IMR-90 (cell line): ENCODE results near the gene SLC35G1.

Experiments used
- CEBPB ChIP-seq: IDR thresholded peaks from 2 replicates; pipeline ENCODE4 v1.6.1; 2012; ENCODE audit warnings: low read depth, low read length, improper control_type of control experiment
- CHD1 ChIP-seq: IDR thresholded peaks from 2 replicates; pipeline ENCODE4 v1.6.1; 2012; ENCODE audit warnings: low read depth, low read length, improper control_type of control experiment
- FOS ChIP-seq: fragments of 150-350 bp; IDR thresholded peaks from 2 replicates; pipeline ENCODE4 v1.6.1; 2016; ENCODE audit warnings: low read depth, low read length
- MAFK ChIP-seq: IDR thresholded peaks from 2 replicates; pipeline ENCODE4 v1.6.1; 2012; ENCODE audit warnings: low read depth, low read length, improper control_type of control experiment
- MAZ ChIP-seq: IDR thresholded peaks from 2 replicates; pipeline ENCODE4 v1.6.1; 2012; ENCODE audit warnings: low read depth, mild to moderate bottlenecking, low read length, improper control_type of control experiment, moderate library complexity, borderline replicate concordance
- MXI1 ChIP-seq: IDR thresholded peaks from 2 replicates; pipeline ENCODE4 v1.6.1; 2012; ENCODE audit warnings: low read depth, mild to moderate bottlenecking, low read length, moderate library complexity, borderline replicate concordance
- POLR2A ChIP-seq: IDR thresholded peaks from 2 replicates; pipeline ENCODE4 v1.6.1; 2012; ENCODE audit warnings: mild to moderate bottlenecking, low read depth, low read length
- RAD21 ChIP-seq: IDR thresholded peaks from 2 replicates; pipeline ENCODE4 v1.6.1; 2012; ENCODE audit warnings: low read length, improper control_type of control experiment
- RCOR1 ChIP-seq: IDR thresholded peaks from 2 replicates; pipeline ENCODE4 v1.6.1; 2012; ENCODE audit warnings: mild to moderate bottlenecking, low read length, improper control_type of control experiment; ENCODE audit not compliant: insufficient replicate concordance
- RFX5 ChIP-seq: IDR thresholded peaks from 2 replicates; pipeline ENCODE4 v1.8.0; 2012; ENCODE audit warnings: low read depth, mild to moderate bottlenecking, low read length, moderate library complexity
- SMC3 ChIP-seq: fragments of 150-350 bp; IDR thresholded peaks from 2 replicates; pipeline ENCODE4 v1.6.1; 2016; ENCODE audit warnings: low read depth, mild to moderate bottlenecking, antibody characterized with exemption, low read length, moderate library complexity
- TF ChIP-seq, protein P1 (sequence below): conservative IDR thresholded peaks from 2 replicates; pipeline ENCODE4 v1.5.1; 2012; ENCODE audit warnings: mild to moderate bottlenecking, low read depth, low read length, improper control_type of control experiment
- TF ChIP-seq, protein P2 (sequence below): fragments of 150-350 bp; IDR thresholded peaks from 2 replicates; pipeline ENCODE4 v1.6.1; 2017; ENCODE audit warnings: mild to moderate bottlenecking, antibody characterized with exemption, low read length, low read depth

DNA sequence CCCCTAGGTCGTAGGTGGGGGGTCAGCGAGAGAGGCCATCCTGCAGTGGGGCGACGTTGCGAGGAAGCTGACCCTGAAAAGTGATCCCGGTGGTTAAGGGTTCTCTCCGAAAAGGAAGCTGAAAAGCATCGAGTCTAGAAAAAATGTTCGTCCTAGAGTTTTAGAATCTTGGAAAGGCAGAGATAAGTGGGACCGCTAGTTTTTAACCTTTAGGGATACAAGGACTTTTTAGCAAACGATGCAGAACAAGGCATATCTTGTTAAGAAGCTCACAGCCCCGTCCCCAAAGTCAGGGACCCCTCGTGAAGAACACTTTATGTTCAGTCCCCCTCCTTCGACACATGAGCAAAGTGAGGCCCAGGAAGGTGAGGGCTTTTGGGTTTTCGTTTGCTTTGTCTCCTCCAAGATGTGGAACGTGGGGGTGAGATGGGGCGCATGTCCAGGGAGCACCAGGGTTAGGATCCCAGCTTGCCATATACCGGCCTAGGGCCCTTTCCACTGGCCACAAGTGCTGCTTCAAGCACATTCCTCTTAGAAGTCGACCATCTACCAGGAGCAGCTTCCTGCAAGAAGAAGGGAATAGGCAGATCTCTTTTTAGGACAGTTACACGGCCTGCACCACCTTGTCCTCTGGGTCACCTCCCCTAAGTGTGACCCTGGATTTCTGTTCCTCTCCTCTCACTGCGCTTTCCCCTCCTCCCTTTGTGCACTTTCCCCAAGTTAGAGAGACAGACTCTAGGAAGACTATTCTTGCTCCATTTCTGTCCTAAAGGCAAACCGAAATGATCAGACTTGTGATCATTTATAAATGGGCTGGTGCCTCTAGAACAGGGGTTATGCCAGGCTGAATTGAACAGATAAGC lies 969 bp downstream of the SLC35G1 start:
- TF ChIP-seq, protein P1, sequence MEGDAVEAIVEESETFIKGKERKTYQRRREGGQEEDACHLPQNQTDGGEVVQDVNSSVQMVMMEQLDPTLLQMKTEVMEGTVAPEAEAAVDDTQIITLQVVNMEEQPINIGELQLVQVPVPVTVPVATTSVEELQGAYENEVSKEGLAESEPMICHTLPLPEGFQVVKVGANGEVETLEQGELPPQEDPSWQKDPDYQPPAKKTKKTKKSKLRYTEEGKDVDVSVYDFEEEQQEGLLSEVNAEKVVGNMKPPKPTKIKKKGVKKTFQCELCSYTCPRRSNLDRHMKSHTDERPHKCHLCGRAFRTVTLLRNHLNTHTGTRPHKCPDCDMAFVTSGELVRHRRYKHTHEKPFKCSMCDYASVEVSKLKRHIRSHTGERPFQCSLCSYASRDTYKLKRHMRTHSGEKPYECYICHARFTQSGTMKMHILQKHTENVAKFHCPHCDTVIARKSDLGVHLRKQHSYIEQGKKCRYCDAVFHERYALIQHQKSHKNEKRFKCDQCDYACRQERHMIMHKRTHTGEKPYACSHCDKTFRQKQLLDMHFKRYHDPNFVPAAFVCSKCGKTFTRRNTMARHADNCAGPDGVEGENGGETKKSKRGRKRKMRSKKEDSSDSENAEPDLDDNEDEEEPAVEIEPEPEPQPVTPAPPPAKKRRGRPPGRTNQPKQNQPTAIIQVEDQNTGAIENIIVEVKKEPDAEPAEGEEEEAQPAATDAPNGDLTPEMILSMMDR: no peak
- no peak for TF ChIP-seq CEBPB
- no peak for TF ChIP-seq SMC3
- TF ChIP-seq POLR2A: no peak
- TF ChIP-seq, protein P2, sequence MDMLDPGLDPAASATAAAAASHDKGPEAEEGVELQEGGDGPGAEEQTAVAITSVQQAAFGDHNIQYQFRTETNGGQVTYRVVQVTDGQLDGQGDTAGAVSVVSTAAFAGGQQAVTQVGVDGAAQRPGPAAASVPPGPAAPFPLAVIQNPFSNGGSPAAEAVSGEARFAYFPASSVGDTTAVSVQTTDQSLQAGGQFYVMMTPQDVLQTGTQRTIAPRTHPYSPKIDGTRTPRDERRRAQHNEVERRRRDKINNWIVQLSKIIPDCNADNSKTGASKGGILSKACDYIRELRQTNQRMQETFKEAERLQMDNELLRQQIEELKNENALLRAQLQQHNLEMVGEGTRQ: no peak
- TF ChIP-seq MAZ: no peak
- no peak for TF ChIP-seq MAFK
- no peak for TF ChIP-seq RAD21
- no peak for TF ChIP-seq CHD1
- TF ChIP-seq FOS: no peak
- TF ChIP-seq MXI1: no peak
- no peak for TF ChIP-seq RFX5
- no peak for TF ChIP-seq RCOR1
